ENCODE results near the gene PSME2. TPM values are rescaled to one million over a fixed set of nuclear protein-coding genes. Genes with fewer than 3 reads are reported as not detected.

The PSME2 gene
- total RNA-seq, 1 donor: 78.3 TPM

- no peak overlapping the region for H3K4me3 ChIP-seq (ENCODE audit: low read depth, low read length)
- DNase-seq (ENCODE audit: low read depth): no peak
- TF ChIP-seq CTCF (IDR thresholded peaks at IDR 0.05; ENCODE audit: insufficient read depth, low read length): no peak
Observed at GRCh38 chr14:24179294-24179960, 33.0 kb upstream of the PSME2 start.

GRCh38 chr14:24178399-24179178 is 32.2 kb upstream of the PSME2 start:
- no peak overlapping the region for H3K4me3 ChIP-seq (ENCODE audit: low read depth, low read length)
- no peak for TF ChIP-seq CTCF (IDR thresholded peaks at IDR 0.05; ENCODE audit: insufficient read depth, low read length)
- DNase-seq (ENCODE audit: low read depth): no peak

- no peak for TF ChIP-seq CTCF (IDR thresholded peaks at IDR 0.05; ENCODE audit: insufficient read depth, low read length)
- H3K4me3 ChIP-seq (ENCODE audit: low read depth, low read length): no peak overlapping the region
- no peak for DNase-seq (ENCODE audit: low read depth)
Observed at GRCh38 chr14:24177891-24178290, 31.5 kb upstream of the PSME2 start.

- no peak for TF ChIP-seq CTCF (IDR thresholded peaks at IDR 0.05; ENCODE audit: insufficient read depth, low read length)
- H3K4me3 ChIP-seq (ENCODE audit: low read depth, low read length): no peak overlapping the region
- no peak for DNase-seq (ENCODE audit: low read depth)
Observed at GRCh38 chr14:24177041-24177825, 30.8 kb upstream of the PSME2 start.

GRCh38 chr14:24176599-24176998 is 30.2 kb upstream of the PSME2 start:
- no peak overlapping the region for H3K4me3 ChIP-seq (ENCODE audit: low read depth, low read length)
- TF ChIP-seq CTCF (IDR thresholded peaks at IDR 0.05; ENCODE audit: insufficient read depth, low read length): no peak
- no peak for DNase-seq (ENCODE audit: low read depth)

GRCh38 chr14:24172871-24173281 is 26.5 kb upstream of the PSME2 start:
- DNase-seq (ENCODE audit: low read depth): no peak
- H3K4me3 ChIP-seq (ENCODE audit: low read depth, low read length): no peak overlapping the region
- no peak for TF ChIP-seq CTCF (IDR thresholded peaks at IDR 0.05; ENCODE audit: insufficient read depth, low read length)

Data from fibroblast of the aortic adventitia (primary cell).